ENCODE results near the gene GPR42. TPM values are rescaled to one million over a fixed set of nuclear protein-coding genes. Genes with fewer than 3 reads are reported as not detected.
"Not testable (repeated sequence)": the region's sequence is repeated elsewhere in the genome, so short reads cannot be mapped to it uniquely, and the experiment has no call there.

GPR42 gene
- total RNA-seq, 1 donor from 2014 or later: not detected

- no peak for DNase-seq (ENCODE audit: low read depth)
These were observed 23.5 kb upstream of the GPR42 start, which contains the start of gene FFAR1 for GRCh38 chr19:35347171-35347929. Gene FFAR1, plus strand, starts transcription at chr19:35347902. Its CDS starts 3,650 bp downstream, at chr19:35351552.

DNA sequence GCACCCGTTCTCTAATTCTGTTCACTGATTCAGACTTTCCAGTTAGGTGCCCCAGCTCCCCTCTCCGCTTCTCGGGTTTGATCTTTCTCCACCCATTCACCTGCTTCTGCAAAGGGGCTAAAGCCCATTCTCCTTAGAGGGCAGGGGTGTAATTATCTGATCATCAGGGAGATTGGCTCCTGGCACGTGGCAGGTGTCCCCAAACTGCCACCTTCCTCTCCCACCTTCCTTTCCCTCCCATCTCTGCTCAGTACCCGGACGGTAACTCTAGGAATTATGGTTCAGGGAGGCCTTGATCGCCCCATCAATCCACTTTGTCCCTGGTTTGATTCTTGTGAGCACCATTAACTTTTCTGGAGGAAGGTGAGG lies 23.0 kb upstream of the GPR42 start:
- DNase-seq (ENCODE audit: low read depth): no peak

- DNase-seq (ENCODE audit: low read depth): no peak
These were observed 21.8 kb upstream of the GPR42 start for GRCh38 chr19:35348911-35349611.

- no peak for DNase-seq (ENCODE audit: low read depth)
These were observed 21.0 kb upstream of the GPR42 start for GRCh38 chr19:35349614-35350521.

DNA sequence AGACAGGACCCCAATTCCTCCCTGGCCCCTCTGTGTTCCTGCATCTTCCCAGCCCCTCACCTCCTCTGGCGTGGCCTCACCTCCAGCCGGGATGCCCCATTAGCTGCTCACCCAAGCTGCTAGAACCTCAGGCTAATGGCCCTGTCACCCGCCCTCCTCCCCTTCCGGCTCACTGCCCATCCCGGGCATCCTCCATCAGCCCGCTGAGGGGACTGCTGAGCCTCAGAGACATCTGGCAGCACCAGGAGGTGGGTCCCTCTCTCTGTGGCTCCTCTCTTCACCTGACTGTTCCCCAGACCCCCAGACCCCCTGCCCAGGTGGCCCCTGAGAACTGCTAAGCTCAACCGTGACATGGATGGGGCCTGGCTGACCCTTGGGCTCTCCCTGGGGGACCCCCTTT lies 20.3 kb upstream of the GPR42 start:
- no peak for DNase-seq (ENCODE audit: low read depth)

DNA sequence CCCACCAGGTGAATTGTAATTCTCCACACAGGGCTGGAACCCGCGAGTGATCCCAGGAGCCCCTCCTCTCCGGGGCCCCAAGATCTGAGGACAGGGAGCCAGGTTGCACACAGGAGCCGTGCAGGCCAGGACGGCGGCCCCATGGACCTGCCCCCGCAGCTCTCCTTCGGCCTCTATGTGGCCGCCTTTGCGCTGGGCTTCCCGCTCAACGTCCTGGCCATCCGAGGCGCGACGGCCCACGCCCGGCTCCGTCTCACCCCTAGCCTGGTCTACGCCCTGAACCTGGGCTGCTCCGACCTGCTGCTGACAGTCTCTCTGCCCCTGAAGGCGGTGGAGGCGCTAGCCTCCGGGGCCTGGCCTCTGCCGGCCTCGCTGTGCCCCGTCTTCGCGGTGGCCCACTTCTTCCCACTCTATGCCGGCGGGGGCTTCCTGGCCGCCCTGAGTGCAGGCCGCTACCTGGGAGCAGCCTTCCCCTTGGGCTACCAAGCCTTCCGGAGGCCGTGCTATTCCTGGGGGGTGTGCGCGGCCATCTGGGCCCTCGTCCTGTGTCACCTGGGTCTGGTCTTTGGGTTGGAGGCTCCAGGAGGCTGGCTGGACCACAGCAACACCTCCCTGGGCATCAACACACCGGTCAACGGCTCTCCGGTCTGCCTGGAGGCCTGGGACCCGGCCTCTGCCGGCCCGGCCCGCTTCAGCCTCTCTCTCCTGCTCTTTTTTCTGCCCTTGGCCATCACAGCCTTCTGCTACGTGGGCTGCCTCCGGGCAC lies 19.3 kb upstream of the GPR42 start:
- no peak for DNase-seq (ENCODE audit: low read depth)

DNA sequence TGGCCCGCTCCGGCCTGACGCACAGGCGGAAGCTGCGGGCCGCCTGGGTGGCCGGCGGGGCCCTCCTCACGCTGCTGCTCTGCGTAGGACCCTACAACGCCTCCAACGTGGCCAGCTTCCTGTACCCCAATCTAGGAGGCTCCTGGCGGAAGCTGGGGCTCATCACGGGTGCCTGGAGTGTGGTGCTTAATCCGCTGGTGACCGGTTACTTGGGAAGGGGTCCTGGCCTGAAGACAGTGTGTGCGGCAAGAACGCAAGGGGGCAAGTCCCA lies 18.8 kb upstream of the GPR42 start:
- no peak for DNase-seq (ENCODE audit: low read depth)

DNA sequence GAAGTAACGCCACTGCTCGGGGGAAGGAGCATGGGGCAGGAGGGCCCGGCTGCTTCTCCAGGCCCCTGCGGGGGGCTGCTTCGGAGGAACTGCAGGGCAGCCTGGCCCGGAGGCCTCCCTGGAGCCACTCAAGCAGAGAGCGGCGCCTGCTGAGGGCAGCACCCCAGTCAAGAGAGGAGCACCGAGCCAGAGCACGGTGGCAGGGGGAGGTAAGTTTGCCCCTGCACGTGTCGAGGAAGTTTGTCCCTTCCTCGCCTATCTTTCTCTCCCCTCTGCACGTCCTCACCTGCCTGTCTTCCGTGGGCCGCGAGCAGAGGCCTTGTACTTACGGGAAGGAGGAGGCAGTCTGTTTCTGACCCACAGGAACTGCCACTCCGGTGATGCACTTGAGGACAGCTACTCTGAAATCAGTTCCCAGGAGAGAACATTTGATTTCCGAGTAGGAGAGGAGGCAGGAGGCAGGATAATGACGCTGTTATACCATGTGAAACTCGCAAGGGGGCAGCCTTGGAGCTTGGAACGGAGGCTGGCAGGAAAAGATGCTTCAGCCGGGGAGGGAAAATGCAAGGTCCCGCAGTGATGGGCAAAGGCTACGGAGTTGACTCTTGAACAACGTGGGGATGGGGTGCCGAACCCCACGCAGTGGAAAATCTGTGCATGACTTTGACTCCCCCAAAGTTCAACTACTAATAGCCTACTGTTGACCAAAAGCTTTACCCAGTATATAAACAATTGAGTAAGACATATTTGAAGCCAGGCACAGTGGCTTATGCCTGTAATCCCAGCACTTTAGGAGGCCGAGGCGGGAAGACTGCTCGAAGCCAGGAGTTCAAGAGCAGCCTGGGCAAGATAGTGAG lies 18.2 kb upstream of the GPR42 start:
- peak; percentile 50 for DNase-seq (ENCODE audit: low read depth)

- no peak for DNase-seq (ENCODE audit: low read depth)
These were observed 17.2 kb upstream of the GPR42 start for GRCh38 chr19:35353635-35354034.

- DNase-seq (ENCODE audit: low read depth): no peak
These were observed 16.0 kb upstream of the GPR42 start for GRCh38 chr19:35354898-35355297.

- DNase-seq (ENCODE audit: low read depth): no peak
These were observed 14.9 kb upstream of the GPR42 start for GRCh38 chr19:35355791-35356460.

DNA sequence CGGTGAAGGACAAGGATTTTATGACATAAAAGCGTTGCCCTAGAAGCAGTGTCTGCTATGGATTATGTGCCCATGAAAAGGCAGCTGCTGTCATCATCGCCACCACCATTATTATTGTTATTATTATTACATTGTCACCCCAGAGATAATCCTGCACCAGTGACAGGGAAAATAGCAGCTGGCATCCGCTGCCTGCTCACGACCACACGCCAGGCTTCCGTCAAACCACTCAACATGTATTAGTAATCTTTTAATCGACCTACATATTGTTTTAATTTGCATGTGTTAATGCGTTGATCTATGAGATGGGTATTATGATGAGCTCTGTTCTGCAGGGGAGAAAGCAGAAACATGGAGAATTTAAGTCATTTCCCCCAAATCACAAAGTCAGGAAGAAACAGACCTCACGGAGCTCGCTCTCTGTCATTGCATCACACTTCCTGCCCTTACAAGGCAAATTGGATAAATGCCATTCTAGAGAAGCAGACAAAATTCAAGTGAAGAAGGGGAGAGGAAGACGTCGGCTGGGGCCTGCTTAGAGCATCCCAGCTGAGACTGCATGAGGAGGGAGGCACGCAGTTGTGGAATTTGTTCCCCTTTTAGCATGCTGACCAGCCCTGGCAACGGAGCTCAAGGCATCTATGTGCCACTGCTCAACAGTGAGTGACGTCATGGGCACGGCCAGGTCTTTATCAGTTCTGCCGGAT lies 12.8 kb upstream of the GPR42 start, which contains the start of gene FFAR3:
Gene FFAR3 (plus strand): TSS at position 594 of the 707 bp plus-strand sequence. CDS start 431 bp downstream, outside the sequence.
- DNase-seq (ENCODE audit: low read depth): no peak

GRCh38 chr19:35358834-35359233 lies 12.0 kb upstream of the GPR42 start:
- not testable (repeated sequence) for DNase-seq (ENCODE audit: low read depth)

DNA sequence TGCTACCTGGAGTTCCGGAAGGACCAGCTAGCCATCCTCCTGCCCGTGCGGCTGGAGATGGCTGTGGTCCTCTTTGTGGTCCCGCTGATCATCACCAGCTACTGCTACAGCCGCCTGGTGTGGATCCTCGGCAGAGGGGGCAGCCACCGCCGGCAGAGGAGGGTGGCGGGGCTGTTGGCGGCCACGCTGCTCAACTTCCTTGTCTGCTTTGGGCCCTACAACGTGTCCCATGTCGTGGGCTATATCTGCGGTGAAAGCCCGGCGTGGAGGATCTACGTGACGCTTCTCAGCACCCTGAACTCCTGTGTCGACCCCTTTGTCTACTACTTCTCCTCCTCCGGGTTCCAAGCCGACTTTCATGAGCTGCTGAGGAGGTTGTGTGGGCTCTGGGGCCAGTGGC lies 11.5 kb upstream of the GPR42 start:
- not testable (repeated sequence) for DNase-seq (ENCODE audit: low read depth)

GRCh38 chr19:35360081-35360480 lies 10.8 kb upstream of the GPR42 start:
- not testable (repeated sequence) for DNase-seq (ENCODE audit: low read depth)

GRCh38 chr19:35360880-35361420 lies 9.9 kb upstream of the GPR42 start:
- DNase-seq (ENCODE audit: low read depth): no peak

DNA sequence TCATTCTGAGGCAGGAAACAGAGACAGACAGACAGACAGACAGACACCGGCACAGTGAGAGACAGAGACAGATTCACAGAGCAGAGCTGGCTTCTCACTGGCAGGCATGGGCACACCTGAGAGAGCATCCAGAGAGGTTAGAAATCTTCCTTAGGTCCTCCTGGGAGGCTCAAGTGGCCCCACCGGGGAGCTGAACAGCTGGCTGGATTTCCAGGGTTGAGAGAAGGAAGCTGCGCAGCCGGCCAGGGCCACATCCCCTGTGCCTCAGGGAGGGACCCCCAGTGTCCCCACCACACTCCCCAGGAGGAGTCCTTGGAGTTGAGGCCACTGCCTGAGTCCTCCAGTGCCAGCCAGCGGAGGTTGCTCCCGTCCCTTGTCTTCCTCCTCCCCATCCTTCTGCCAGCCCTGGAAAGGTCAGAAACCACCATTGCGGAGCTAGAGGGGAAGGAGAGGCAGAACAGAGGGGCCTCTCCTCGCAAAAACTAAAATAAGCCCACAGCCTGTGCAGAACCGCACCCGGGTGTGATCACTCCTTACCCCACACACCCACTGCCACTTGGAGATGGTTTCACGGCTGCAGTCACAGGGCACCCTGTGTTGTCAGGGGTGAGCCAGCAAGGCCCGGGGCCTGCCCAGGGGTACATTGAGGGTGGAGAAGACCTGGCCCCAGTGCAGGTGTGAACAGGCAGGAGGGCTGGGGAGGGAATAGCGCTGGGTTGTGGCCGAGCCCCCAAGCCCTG lies 8.4 kb upstream of the GPR42 start:
- no peak for DNase-seq (ENCODE audit: low read depth)

DNA sequence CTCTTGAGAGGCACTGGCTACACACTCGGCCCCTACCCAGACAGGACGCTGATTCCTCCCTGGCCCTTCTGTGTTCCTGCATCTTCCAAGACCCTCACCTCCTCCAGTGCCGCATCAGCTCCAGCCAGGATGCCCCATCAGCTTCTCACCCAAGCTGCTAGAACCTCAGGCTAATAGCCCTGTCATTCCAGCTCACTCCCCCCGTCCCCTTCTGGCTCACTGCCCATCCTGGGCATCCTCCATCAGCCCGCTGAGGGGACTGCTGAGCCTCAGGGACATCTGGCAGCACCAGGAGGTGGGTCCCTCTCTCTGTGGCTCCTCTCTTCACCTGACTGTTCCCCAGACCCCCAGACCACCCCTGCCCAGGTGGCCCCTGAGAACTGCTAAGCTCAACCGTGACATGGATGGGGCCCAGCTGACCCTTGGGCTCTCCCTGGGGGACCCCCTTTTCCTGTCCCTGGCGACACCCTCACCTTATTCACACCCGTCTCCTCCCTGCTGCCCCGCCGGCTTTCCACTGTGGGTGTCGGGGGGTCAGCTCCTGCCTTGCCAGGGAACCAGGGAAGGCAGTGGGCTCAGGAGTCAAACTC lies 7.8 kb upstream of the GPR42 start:
- no peak for DNase-seq (ENCODE audit: low read depth)
